OCI-LY7 (cell line): ENCODE data around the gene NEURL4. TPM values are rescaled to one million over a fixed set of nuclear protein-coding genes. Genes with fewer than 3 reads are reported as not detected.

ENCODE experiments used
- BruUV-seq: library from RNA; stranded (reverse); fragments of 400-500 nt; replicated peaks from 2 replicates; lab custom pipeline; 2021; lab: Mats Ljungman, UMichigan
- CTCF ChIA-PET: fragments of 300-600 bp; sonication (Branson Sonifier 250); formaldehyde crosslinking; loops from one replicate; lab custom pipeline; 2022; ENCODE audit warnings: antibody characterized with exemption; ENCODE audit not compliant: unreplicated experiment; lab: Charles Lee
- POLR2A ChIA-PET: fragments of 300-600 bp; sonication (Branson Sonifier 250); formaldehyde crosslinking; loops from one replicate; lab custom pipeline; 2022; ENCODE audit warnings: antibody characterized with exemption; lab: Charles Lee
- DNase-seq: peaks from one replicate; pipeline ENCODE4 v3.0.0-alpha.2; 2015; ENCODE audit warnings: low spot score
- H2AFZ ChIP-seq: fragments of 200-600 bp; sonication (generic), shearing (Covaris generic); 2 replicates; pipeline ENCODE4 v1.6.1; 2014; ENCODE audit warnings: mild to moderate bottlenecking, antibody characterized with exemption, low read length, moderate library complexity
- H3K27ac ChIP-seq: fragments of 200-600 bp; sonication (generic); 2 replicates; pipeline ENCODE4 v1.5.1; 2014; ENCODE audit warnings: mixed run types, low read depth, mild to moderate bottlenecking, moderate library complexity, low read length, inconsistent platforms; ENCODE audit not compliant: poor library complexity, severe bottlenecking
- H3K36me3 ChIP-seq: fragments of 200-600 bp; sonication (generic); 2 replicates; pipeline ENCODE4 v1.6.1; 2014; ENCODE audit warnings: mild to moderate bottlenecking, antibody characterized with exemption, low read length, moderate library complexity, mixed read lengths; ENCODE audit not compliant: insufficient read depth
- H3K4me1 ChIP-seq: fragments of 200-600 bp; sonication (generic); 2 replicates; pipeline ENCODE4 v1.5.1; 2014; ENCODE audit warnings: mild to moderate bottlenecking, low read length; ENCODE audit not compliant: insufficient read depth, poor library complexity, severe bottlenecking
- H3K4me2 ChIP-seq: fragments of 200-600 bp; sonication (generic); 2 replicates; pipeline ENCODE4 v1.6.1; 2014; ENCODE audit warnings: mild to moderate bottlenecking, low read length
- H3K4me3 ChIP-seq: fragments of 200-600 bp; sonication (generic); 2 replicates; pipeline ENCODE4 v1.5.1; 2014; ENCODE audit warnings: mild to moderate bottlenecking, low read depth, low read length; ENCODE audit not compliant: poor library complexity, severe bottlenecking
- H3K79me2 ChIP-seq: fragments of 200-600 bp; sonication (generic); 2 replicates; pipeline ENCODE4 v1.6.1; 2016; ENCODE audit warnings: low read depth, mild to moderate bottlenecking, low read length, moderate library complexity, mixed read lengths; ENCODE audit not compliant: insufficient read depth
- H3K9me2 ChIP-seq: fragments of 200-600 bp; sonication (generic); 2 replicates; pipeline ENCODE4 v1.6.1; 2016; ENCODE audit warnings: mild to moderate bottlenecking, low read length, mixed read lengths; ENCODE audit not compliant: insufficient read depth
- H3K9me3 ChIP-seq: fragments of 200-600 bp; sonication (generic); 2 replicates; pipeline ENCODE4 v1.6.1; 2014; ENCODE audit warnings: mild to moderate bottlenecking, mixed run types, low read length, mixed read lengths
- H4K20me1 ChIP-seq: fragments of 200-600 bp; sonication (generic); 2 replicates; pipeline ENCODE4 v1.6.1; 2014; ENCODE audit warnings: mild to moderate bottlenecking, antibody characterized with exemption, low read length, moderate library complexity, mixed read lengths; ENCODE audit not compliant: insufficient read depth
- EZH2phosphoT487 ChIP-seq: fragments of 200-600 bp; sonication (generic); IDR thresholded peaks from 2 replicates; pipeline ENCODE4 v1.6.1; 2018; ENCODE audit warnings: low read depth, borderline replicate concordance, mild to moderate bottlenecking, mixed run types, antibody characterized with exemption, low read length, moderate library complexity, mixed read lengths
- intact Hi-C: fragments of 100-400 bp; cut with micrococcal nuclease; formaldehyde crosslinking; loops from one replicate; pipeline ENCODE4 v1.10.0; 2022; ENCODE audit not compliant: unreplicated experiment
- total RNA-seq, 2 experiments: library from RNA; depleted of rRNA in 1 of 2; stranded (reverse); fragments of >200 nt in 1 of 2; shearing (Covaris generic) in 1 of 2; gene quantifications; 2 replicates each; pipeline ENCODE4 v1.2.3, GENCODE V29; 2014 to 2022
- TF ChIP-seq, protein P1 (sequence below): fragments of 200-600 bp; sonication (generic); conservative IDR thresholded peaks from 2 replicates; pipeline ENCODE4 v1.5.1; 2014; ENCODE audit warnings: mild to moderate bottlenecking, antibody characterized with exemption, low read length, moderate library complexity, mixed read lengths

Gene NEURL4
- total RNA-seq, 2 experiments from 2014 or later, result 34.7 to 66.8 TPM

DNA sequence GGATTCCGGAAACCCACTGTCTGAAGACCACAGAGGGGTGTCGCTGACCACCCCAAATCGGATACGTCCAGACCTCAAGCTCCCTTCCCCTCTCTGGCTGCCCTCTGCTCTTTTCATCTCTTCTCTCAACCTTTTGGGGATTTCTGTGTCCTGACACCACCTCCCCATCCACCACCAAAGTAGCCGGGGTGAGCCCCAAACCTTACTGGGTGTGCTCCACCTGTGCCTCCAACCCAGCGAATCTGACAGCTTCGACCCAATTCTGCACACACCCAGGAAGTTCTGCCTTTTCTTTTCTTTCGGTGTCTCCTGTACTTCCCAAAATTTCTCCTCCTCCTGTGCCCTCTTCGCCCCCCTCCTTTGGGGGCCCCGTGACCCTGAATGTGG is 23.4 kb upstream of the NEURL4 start:
- ChIA-PET CTCF (no interaction called here), POLR2A (no interaction called here)
- TF ChIP-seq, protein P1, sequence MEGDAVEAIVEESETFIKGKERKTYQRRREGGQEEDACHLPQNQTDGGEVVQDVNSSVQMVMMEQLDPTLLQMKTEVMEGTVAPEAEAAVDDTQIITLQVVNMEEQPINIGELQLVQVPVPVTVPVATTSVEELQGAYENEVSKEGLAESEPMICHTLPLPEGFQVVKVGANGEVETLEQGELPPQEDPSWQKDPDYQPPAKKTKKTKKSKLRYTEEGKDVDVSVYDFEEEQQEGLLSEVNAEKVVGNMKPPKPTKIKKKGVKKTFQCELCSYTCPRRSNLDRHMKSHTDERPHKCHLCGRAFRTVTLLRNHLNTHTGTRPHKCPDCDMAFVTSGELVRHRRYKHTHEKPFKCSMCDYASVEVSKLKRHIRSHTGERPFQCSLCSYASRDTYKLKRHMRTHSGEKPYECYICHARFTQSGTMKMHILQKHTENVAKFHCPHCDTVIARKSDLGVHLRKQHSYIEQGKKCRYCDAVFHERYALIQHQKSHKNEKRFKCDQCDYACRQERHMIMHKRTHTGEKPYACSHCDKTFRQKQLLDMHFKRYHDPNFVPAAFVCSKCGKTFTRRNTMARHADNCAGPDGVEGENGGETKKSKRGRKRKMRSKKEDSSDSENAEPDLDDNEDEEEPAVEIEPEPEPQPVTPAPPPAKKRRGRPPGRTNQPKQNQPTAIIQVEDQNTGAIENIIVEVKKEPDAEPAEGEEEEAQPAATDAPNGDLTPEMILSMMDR, result peak; percentile 74
- TF ChIP-seq EZH2phosphoT487, result no peak
- H2AFZ ChIP-seq, result peak overlapping the region; percentile 53; the same call in 1 of the 2 replicates
- no peak for DNase-seq
- H3K79me2 ChIP-seq, result no peaks in the 10 kb centered on the region
- peaks cover 20% of the 10 kb centered on the region for H3K36me3 ChIP-seq
- H3K4me3 ChIP-seq, result peak overlapping the region; percentile 75
- intact Hi-C loops, result loop anchor here (1.0 to 5.0 kb wide), 5 partner anchors 35 to 335 kb away; partner anchors contain the start of genes GPS2, POLR2A, SLC2A4 and TMEM256
- peak overlapping the region; percentile 55 for H3K27ac ChIP-seq
- peaks cover 36% of the 10 kb centered on the region for H3K4me1 ChIP-seq
- no peaks in the 10 kb centered on the region for H3K9me3 ChIP-seq
- no peaks in the 10 kb centered on the region for H3K9me2 ChIP-seq
- BruUV-seq, result no TSS peak
- peak overlapping the region; percentile 91 for H3K4me2 ChIP-seq
- H4K20me1 ChIP-seq, result no peaks in the 10 kb centered on the region

DNA sequence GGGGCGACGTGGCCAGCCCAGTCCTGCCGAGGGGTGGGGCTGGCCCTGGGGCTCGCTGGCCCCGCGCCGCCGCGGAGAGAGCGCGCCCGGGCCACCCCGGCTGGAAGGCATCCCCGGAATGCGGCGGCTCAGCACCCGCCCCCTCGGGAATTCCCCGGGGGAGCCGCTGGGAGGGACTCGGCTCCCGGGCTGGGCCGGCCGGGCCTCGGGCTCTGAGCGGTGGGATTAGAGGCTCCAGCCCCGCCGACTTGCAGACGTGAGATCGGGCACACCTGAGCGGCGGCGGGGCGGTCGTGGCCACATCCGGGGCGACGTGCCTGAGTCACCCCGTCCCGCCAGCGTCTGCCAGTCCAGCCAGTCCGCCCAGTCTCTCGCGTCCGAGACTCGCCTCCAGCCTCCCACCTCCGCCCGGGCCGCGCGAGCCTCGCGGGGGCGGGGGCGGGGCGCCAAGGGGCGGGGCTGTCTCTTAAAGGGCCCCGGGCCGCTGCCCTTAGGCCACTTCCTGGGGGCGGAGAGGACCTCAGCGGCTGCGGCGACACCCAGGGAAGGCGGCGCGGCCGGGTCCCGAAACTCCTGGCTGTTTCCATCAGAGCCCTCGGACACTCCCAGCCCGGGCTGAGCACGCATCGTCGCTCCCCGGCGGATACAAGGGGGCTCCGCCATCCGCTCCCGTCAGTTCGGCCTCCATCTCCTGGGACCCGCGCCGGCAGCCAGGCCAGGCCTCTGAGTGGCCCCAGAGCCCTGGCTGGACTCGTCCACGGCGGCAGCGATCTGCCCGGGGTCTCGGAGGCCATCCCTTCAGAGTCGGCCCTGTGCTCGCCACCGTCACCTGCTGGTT is 22.7 kb upstream of the NEURL4 start, which contains the start of gene KCTD11:
TSS of gene KCTD11 (plus strand) at position 498 of the 838 bp plus-strand sequence.
- Histone ChIP-seq H3K27ac (peak within 1 kb of the TSS; percentile 55), H3K4me1 (peaks cover 36% of the 10 kb centered on the region), H4K20me1 (no peaks in the 10 kb centered on the region), H3K9me2 (no peaks in the 10 kb centered on the region), H3K4me3 (peak within 1 kb of the TSS; percentile 75), H3K36me3 (peaks cover 26% of the 10 kb centered on the region), H3K79me2 (no peaks in the 10 kb centered on the region), H3K9me3 (no peaks in the 10 kb centered on the region), H3K4me2 (peak within 1 kb of the TSS; percentile 91), H2AFZ (peak within 1 kb of the TSS; percentile 53)
- CTCF ChIA-PET, result no interaction called here
- intact Hi-C loops, result loop anchor here (1.0 to 5.0 kb wide), 6 partner anchors 23 to 335 kb away; partner anchors contain the start of genes GPS2, NEURL4, POLR2A and SLC2A4
- POLR2A ChIA-PET, result interaction anchor here (0.6 to 0.9 kb wide), 2 partner anchors 15 to 84 kb away, joined by 3 to 4 read pairs; partner anchors contain the start of gene ACAP1
- peak; percentile 80 for DNase-seq
- TF ChIP-seq EZH2phosphoT487, result no peak
- TF ChIP-seq, protein P1, result no peak
- no TSS peak for BruUV-seq
